ENCODE data around the gene FDX1.

The FDX1 gene

DNA sequence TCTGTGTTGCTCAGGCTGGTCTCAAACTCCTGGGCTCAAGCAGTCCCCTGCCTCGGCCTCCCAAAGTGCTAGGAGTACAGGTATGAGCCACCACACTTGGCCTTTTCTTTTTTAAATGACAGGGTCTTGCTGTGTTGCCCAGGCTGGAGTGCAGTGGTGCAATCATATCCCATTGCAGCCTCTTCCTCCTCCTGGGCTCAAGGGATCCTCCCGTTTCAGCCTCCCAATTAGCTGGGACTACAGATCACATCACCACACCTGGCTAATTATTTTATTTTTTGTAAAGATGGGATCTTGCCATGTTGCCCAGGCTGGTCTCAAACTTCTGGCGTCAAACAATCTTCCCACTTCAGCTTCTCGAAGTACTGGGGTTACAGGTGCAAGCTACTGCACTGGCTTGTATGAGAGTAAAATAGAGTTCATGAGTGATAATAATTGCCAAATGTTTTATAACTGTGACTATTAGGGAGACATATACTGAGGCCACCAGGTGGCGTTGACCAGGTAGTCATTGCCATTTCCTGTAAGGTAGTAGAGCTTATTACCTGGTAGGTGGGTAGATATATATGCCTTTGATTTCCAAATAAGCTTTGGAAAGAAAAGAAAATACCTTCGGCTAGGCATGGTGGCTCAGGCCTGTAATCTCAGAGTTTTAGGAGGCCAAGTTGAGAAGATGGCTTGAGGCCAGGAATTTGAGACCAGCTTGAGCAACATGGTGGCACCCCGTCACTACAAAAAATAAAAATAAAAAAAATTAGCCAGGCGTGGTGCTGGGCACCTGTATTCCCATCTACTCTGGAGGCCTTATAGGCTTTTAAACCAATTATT lies 5.4 kb downstream of the FDX1 start:
- Histone ChIP-seq H3K27me3 (ENCODE audit: low read depth) (no peaks in the 10 kb centered on the region), H3K36me3 (replicated peaks) (peaks cover 12% of the 10 kb centered on the region), H3K4me3 (no peak overlapping the region), H3K9me3 (no peaks in the 10 kb centered on the region), H3K4me1 (peaks cover 18% of the 10 kb centered on the region)
- no peak for DNase-seq (ENCODE audit: low spot score in 2 of 2)
- in situ Hi-C loops (cut with MboI; ENCODE audit: low sequenced_read_pairs), result loop anchor here (10.0 kb wide), 1 partner anchor 230 kb away; no protein-coding TSS in a partner anchor

DNA sequence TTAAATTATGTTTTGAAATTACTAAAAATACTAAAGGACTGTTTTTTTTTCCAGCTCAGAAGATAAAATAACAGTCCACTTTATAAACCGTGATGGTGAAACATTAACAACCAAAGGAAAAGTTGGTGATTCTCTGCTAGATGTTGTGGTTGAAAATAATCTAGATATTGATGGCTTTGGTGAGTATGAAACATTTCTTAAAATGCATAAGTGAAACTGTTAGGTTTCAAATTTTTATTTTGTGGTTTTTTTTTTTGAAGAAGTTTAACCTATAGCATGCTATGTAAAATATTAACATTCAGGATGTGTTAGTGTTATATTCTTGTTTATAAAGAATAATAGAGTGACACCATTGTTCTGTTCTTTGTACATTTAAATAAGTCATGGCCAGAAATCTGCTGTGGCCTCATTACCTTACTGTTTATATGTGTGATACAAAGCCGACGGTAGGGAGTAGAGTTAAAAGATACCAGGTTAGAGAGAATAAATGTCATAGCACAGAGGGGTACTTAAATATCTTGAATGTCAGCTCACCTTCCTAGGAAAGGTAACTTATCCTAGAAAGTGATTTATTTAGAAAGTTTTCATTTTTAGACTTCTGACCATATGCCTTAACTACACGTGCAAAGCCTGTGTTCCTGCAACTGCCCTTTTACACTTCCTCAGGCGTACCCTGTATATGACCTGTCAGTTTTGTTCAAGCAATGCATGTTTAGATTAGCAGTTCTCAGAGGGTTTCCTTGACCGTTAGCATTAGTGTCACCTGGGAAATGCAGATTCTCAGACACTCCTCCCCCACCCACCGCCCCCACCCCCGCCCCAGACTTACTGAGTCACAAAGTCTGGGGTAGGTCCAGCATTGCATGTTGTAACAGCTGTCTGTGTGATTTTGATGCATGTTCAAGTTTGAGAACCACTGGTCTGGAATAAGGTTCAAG lies 6.3 kb downstream of the FDX1 start:
- Histone ChIP-seq H3K36me3 (replicated peaks) (peaks cover 21% of the 10 kb centered on the region), H3K9me3 (no peaks in the 10 kb centered on the region), H3K27me3 (ENCODE audit: low read depth) (no peaks in the 10 kb centered on the region), H3K4me3 (no peak overlapping the region), H3K4me1 (peaks cover 18% of the 10 kb centered on the region)
- DNase-seq (ENCODE audit: low spot score in 2 of 2), result no peak
- in situ Hi-C loops (cut with MboI; ENCODE audit: low sequenced_read_pairs), result loop anchor here (10.0 kb wide), 1 partner anchor 231 kb away; no protein-coding TSS in a partner anchor

DNA sequence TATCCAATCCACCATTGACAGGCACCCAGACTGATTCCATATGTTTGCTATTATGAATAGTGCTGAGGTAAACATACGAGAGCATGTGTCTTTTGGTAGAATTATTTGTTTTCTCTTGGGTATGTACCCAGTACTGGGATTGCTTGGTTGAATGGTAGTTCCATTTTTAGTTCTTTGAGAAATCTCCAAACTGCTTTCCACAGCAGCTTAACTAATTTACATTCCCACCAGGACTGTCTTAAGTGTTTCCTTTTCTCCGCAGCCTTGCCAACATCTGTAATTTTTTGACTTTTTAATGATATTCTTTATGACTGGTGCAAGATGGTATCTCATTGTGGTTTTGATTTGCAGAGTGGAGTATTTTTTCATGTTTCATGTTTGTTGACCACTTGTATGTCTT lies 8.3 kb downstream of the FDX1 start:
- Histone ChIP-seq H3K9me3 (no peaks in the 10 kb centered on the region), H3K36me3 (replicated peaks) (peaks cover 22% of the 10 kb centered on the region), H3K27me3 (ENCODE audit: low read depth) (no peaks in the 10 kb centered on the region), H3K4me3 (no peak overlapping the region), H3K4me1 (peaks cover 7% of the 10 kb centered on the region)
- no peak for DNase-seq (ENCODE audit: low spot score in 2 of 2)
- in situ Hi-C loops (cut with MboI; ENCODE audit: low sequenced_read_pairs), result loop anchor here (10.0 kb wide), 1 partner anchor 233 kb away; no protein-coding TSS in a partner anchor

DNA sequence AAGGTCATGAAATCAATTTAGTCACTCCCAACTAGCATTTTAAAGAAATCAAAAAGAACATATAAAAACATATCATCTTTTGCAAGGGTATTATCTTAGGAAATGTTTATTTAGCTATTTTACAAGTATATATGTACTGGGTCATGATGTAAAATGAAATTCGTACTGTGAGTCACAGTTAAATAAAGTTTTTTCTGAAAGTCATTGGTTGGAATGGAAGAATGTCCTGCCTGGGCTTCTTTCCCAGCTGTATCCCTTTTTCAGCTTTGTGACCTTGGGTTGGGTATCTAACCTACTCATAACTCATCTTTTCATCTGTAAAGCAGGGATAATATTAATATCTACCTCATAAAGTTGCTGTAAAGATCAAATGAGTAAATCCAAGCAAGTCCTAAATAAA lies 15.7 kb downstream of the FDX1 start:
- no peak for DNase-seq (ENCODE audit: low spot score in 2 of 2)
- in situ Hi-C loops (cut with MboI; ENCODE audit: low sequenced_read_pairs), result no loop called here
- H3K36me3 ChIP-seq (replicated peaks), result peaks cover 13% of the 10 kb centered on the region; the same call in 1 of the 2 replicates
- no peaks in the 10 kb centered on the region for H3K4me1 ChIP-seq
- no peak overlapping the region for H3K4me3 ChIP-seq
- H3K27me3 ChIP-seq (ENCODE audit: low read depth), result no peaks in the 10 kb centered on the region
- no peaks in the 10 kb centered on the region for H3K9me3 ChIP-seq

DNA sequence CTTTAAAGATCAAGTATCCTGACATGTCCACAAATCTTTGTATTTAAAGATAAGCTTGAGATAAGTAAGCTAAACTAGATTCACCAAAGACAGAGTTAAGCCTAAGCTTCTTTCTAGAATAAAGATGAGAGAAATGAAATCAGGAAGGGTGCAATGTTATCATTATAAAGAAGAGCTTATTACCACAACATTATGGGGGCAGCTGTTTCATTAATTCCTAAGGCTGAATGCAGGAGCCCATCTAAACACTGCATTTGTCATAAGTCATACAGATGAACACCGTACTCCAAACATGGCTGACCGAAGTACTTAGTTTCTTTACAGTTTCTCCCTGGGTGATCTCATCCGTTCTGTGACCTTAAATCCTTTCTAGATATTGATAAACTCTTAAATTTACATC lies 16.3 kb downstream of the FDX1 start:
- no peak for DNase-seq (ENCODE audit: low spot score in 2 of 2)
- in situ Hi-C loops (cut with MboI; ENCODE audit: low sequenced_read_pairs), result no loop called here
- H3K36me3 ChIP-seq (replicated peaks), result peaks cover 6% of the 10 kb centered on the region; the same call in 1 of the 2 replicates

DNA sequence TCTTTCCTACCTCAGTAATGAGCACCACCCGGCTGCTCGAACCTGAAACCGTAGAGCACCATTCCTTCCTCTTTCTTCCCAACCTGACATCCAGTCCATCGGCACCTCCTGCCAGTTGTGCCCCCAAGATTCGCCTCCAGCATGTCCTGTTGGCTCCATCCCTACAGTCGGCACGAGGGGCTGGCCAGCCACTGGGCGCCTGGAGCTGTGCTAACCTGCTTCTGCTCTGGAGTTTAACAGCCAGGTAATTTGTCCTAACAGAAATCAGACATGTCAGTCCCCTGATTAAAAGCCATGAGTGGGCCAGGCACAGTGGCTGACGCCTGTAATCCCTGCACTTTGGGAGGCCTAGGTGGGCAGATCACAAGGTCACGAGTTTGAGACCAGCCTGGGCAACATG lies 16.8 kb downstream of the FDX1 start:
- in situ Hi-C loops (cut with MboI; ENCODE audit: low sequenced_read_pairs), result no loop called here
- H3K9me3 ChIP-seq, result no peaks in the 10 kb centered on the region
- H3K36me3 ChIP-seq (replicated peaks), result 0 out of 2 replicates have a peak, but pooled peaks cover 5% of the 10 kb centered on the region

More for the DNA sequence above, 16.3 kb downstream of the FDX1 start:
- H3K27me3 ChIP-seq (ENCODE audit: low read depth), result no peaks in the 10 kb centered on the region
- no peak overlapping the region for H3K4me3 ChIP-seq
- H3K9me3 ChIP-seq, result no peaks in the 10 kb centered on the region
- no peaks in the 10 kb centered on the region for H3K4me1 ChIP-seq

DNA sequence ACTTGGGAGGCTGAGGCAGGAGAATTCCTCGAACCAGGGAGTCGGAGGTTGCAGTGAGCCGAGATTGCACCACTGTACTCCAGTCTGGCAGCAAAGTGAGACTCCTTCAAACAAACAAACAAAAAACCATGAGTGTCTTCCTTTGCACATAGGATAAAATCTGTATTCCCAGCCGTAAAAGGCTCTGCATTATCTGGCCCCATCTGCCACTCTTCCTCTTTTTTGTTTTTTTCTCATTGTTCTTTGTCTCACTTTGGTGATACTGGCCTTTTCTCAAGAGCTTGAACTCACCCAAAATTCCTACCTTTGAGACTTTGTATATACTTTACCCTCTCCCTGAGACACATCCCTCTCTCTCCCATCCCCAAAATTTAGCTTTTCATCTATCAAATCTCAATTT lies 17.6 kb downstream of the FDX1 start:
- in situ Hi-C loops (cut with MboI; ENCODE audit: low sequenced_read_pairs), result no loop called here
- no peak for DNase-seq (ENCODE audit: low spot score in 2 of 2)
- no peaks in the 10 kb centered on the region for H3K9me3 ChIP-seq
- H3K4me3 ChIP-seq, result no peak overlapping the region
- H3K4me1 ChIP-seq, result no peaks in the 10 kb centered on the region
- no peaks in the 10 kb centered on the region for H3K27me3 ChIP-seq (ENCODE audit: low read depth)
- H3K36me3 ChIP-seq (replicated peaks), result 0 out of 2 replicates have a peak, but pooled peaks cover 5% of the 10 kb centered on the region

More for the DNA sequence above, 16.8 kb downstream of the FDX1 start:
- Histone ChIP-seq H3K27me3 (ENCODE audit: low read depth) (no peaks in the 10 kb centered on the region), H3K4me3 (no peak overlapping the region), H3K4me1 (no peaks in the 10 kb centered on the region)
- DNase-seq (ENCODE audit: low spot score in 2 of 2), result no peak

DNA sequence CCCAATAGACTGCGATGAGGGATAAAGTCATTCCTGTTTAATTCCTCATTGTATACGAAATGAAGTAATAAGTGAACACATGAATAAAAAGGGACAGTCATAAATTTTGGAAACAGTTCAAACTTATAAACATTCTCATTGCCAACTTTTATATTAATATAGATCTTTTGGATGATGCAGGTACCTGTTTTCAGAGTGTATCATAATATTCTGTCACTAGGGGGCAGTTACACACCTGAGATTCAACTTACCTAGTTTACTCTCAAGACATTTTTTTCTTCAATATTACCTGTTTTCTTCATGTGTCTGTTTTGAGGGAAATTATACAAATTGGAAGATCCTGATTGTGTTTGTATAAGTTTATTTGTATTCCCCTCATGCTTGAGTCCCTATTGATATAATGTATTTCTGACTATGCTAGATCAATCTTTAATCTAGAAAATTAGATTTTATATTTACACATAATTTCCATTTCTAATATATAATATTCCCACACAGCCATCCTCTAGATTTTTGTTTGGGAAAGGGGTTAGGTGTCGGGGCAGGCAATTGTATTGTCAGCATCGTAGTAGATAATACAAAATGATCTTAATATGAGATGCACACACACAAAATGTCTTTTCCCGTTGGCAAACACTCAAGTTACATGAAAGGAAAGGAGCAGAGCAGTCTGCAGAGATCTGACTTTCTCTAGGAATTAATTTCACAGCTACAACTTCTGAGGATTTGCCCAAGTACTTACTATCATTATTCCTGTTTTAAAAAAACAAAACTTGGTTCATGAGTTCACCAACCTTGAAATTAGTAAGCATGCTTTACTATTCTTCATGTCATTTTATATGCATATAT lies 18.4 kb downstream of the FDX1 start:
- no peak for DNase-seq (ENCODE audit: low spot score in 2 of 2)
- Histone ChIP-seq H3K4me1 (no peaks in the 10 kb centered on the region), H3K4me3 (no peak overlapping the region), H3K36me3 (replicated peaks) (0 out of 2 replicates have a peak, but pooled peaks cover 5% of the 10 kb centered on the region), H3K9me3 (no peaks in the 10 kb centered on the region), H3K27me3 (ENCODE audit: low read depth) (no peaks in the 10 kb centered on the region)
- in situ Hi-C loops (cut with MboI; ENCODE audit: low sequenced_read_pairs), result no loop called here

DNA sequence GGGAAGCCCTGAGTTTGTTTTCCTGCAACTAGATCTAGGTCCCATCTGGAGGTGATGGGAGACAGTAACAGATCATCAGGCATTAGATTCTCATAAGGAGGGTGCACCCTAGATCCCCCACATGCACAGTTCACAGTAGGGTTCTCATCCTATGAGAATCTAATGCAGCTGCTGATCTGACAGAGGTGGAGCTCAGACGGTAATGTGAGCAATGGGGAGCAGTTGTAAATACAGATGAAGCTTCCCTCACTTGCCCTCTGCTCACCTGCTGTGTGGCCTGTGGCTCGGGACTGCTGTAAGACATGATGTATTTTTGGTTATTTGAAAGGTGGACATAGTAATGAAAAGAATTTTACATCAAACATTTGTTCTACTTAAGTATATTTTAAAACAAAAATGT lies 20.5 kb downstream of the FDX1 start:
- no peak for DNase-seq (ENCODE audit: low spot score in 2 of 2)
- H3K36me3 ChIP-seq (replicated peaks), result 0 out of 2 replicates have a peak, but pooled peaks cover 5% of the 10 kb centered on the region
- H3K4me1 ChIP-seq, result peaks cover 3% of the 10 kb centered on the region; the same call in 1 of the 2 replicates
- no peaks in the 10 kb centered on the region for H3K27me3 ChIP-seq (ENCODE audit: low read depth)
- no peaks in the 10 kb centered on the region for H3K9me3 ChIP-seq
- no peak overlapping the region for H3K4me3 ChIP-seq
- in situ Hi-C loops (cut with MboI; ENCODE audit: low sequenced_read_pairs), result loop anchor here (25.0 kb wide), 1 partner anchor 787 kb away; the partner anchor contains the start of gene POU2AF2

DNA sequence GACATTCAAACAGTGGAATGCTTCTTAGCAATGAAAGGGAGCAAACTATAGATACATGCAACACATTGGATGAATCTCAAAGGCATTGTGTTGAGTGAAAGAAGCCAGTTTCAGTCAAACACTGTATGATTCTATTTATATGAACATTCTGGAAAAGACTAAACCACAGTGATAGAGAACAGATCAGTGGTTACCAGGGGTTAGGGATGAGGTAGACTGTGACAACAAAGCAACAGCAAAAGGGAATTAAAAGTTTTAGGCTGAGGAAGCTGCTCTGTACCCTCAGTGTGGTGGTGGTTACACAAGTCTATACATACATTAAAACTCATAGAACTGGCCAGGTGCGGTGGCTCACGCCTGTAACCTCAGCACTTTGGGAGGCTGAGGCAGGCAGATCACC lies 23.0 kb downstream of the FDX1 start:
- no peak for DNase-seq (ENCODE audit: low spot score in 2 of 2)
- peaks cover 3% of the 10 kb centered on the region; the same call in 1 of the 2 replicates for H3K4me1 ChIP-seq
- H3K9me3 ChIP-seq, result no peaks in the 10 kb centered on the region
- 0 out of 2 replicates have a peak, but pooled peaks cover 5% of the 10 kb centered on the region for H3K36me3 ChIP-seq (replicated peaks)
- H3K4me3 ChIP-seq, result no peak overlapping the region
- H3K27me3 ChIP-seq (ENCODE audit: low read depth), result no peaks in the 10 kb centered on the region
- in situ Hi-C loops (cut with MboI; ENCODE audit: low sequenced_read_pairs), result loop anchor here (25.0 kb wide), 1 partner anchor 785 kb away; the partner anchor contains the start of gene POU2AF2

DNA sequence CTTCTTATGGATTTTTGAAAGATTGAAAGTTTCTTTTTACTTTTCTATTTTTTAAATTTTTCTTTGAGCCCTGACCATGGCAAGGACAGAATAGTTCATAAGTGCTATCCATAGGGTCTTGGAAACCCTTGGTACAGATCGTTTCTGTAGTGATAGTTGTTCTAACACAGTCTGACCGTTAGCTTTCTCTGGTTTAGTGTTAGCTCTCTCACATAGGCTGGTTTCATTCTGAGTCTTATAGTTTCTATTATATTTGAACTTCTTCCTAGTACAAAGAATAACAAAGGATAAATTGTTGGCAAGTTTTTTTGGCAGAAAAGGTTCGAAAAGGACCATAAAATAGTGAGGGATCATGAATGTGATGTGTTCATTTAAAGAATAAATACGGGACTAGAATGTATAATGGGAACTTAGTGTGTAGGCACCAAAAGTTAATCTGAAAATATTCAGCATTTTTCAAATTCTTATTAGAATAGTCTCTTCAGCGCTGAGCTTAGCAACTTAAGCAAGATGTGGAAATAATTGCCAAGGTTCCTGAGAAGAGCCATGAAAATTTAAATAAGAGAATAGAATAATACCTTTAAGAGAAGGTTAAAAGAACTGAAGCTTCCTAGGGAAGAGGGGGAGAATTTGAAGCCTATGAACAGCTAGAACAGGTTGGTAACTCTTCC lies 24.1 kb downstream of the FDX1 start:
- Histone ChIP-seq H3K9me3 (no peaks in the 10 kb centered on the region), H3K4me1 (peaks cover 3% of the 10 kb centered on the region; the same call in 1 of the 2 replicates), H3K4me3 (no peak overlapping the region), H3K27me3 (ENCODE audit: low read depth) (no peaks in the 10 kb centered on the region), H3K36me3 (replicated peaks) (no peaks in the 10 kb centered on the region)
- DNase-seq (ENCODE audit: low spot score in 2 of 2), result no peak
- in situ Hi-C loops (cut with MboI; ENCODE audit: low sequenced_read_pairs), result loop anchor here (25.0 kb wide), 1 partner anchor 783 kb away; the partner anchor contains the start of gene POU2AF2

DNA sequence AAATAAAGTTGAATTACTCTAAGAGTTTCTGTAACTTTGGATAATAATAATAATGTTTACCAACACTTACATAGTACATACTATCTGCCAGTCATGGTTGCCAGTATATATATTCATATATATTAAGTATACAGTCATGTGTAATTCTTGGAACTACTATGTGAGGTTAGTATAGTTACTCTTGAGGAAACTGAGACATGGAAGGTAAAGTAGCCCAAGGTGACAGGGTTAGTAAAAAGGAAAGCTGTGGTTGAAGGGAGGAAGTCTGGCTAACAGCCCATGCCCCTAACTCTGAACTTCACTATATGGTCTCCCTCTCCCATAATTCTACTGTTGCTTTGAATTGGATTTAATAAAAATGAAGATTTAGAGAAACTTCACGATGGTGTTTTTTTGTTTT lies 24.9 kb downstream of the FDX1 start:
- no peak overlapping the region for H3K4me3 ChIP-seq
- H3K27me3 ChIP-seq (ENCODE audit: low read depth), result no peaks in the 10 kb centered on the region
- no peaks in the 10 kb centered on the region for H3K9me3 ChIP-seq
- no peak for DNase-seq (ENCODE audit: low spot score in 2 of 2)
- no peaks in the 10 kb centered on the region for H3K36me3 ChIP-seq (replicated peaks)
- in situ Hi-C loops (cut with MboI; ENCODE audit: low sequenced_read_pairs), result loop anchor here (25.0 kb wide), 1 partner anchor 783 kb away; the partner anchor contains the start of gene POU2AF2
- H3K4me1 ChIP-seq, result peaks cover 3% of the 10 kb centered on the region; the same call in 1 of the 2 replicates
